ENCODE measurements around the gene SLC38A8. TPM values are rescaled to one million over a fixed set of nuclear protein-coding genes. Genes with fewer than 3 reads are reported as not detected.
A peak's percentile ranks its signal among the peaks of the same experiment; 100 is the strongest.

The SLC38A8 gene
- total RNA-seq, 1 donor from 2014 or later, result not detected

- DNase-seq (ENCODE audit: low read depth), result no peak
These were observed 39.6 kb downstream of the SLC38A8 start for GRCh38 chr16:84003038-84003437.

- no peak for DNase-seq (ENCODE audit: low read depth)
These were observed 40.9 kb downstream of the SLC38A8 start for GRCh38 chr16:84001726-84002125.

- no peak for DNase-seq (ENCODE audit: low read depth)
These were observed 41.5 kb downstream of the SLC38A8 start for GRCh38 chr16:84000989-84001642.

GRCh38 chr16:83998091-83998490, 44.5 kb downstream of the SLC38A8 start:
- DNase-seq (ENCODE audit: low read depth), result no peak

- no peak for DNase-seq (ENCODE audit: low read depth)
These were observed 45.9 kb downstream of the SLC38A8 start for GRCh38 chr16:83996481-83997252.

GRCh38 chr16:83995754-83996153, 46.8 kb downstream of the SLC38A8 start:
- DNase-seq (ENCODE audit: low read depth), result no peak

GRCh38 chr16:83994703-83995102, 47.9 kb downstream of the SLC38A8 start:
- no peak for DNase-seq (ENCODE audit: low read depth)

- peak; percentile 11 for DNase-seq (ENCODE audit: low read depth)
These were observed 48.5 kb downstream of the SLC38A8 start for GRCh38 chr16:83994087-83994486.

GRCh38 chr16:83992624-83993023, 50.0 kb downstream of the SLC38A8 start:
- DNase-seq (ENCODE audit: low read depth), result peak; percentile 67

GRCh38 chr16:83990492-83990891, 52.1 kb downstream of the SLC38A8 start:
- DNase-seq (ENCODE audit: low read depth), result no peak

- DNase-seq (ENCODE audit: low read depth), result no peak
These were observed 53.3 kb downstream of the SLC38A8 start for GRCh38 chr16:83989300-83989699.

- DNase-seq (ENCODE audit: low read depth), result no peak
These were observed 59.1 kb downstream of the SLC38A8 start for GRCh38 chr16:83983491-83983890.

- no peak for DNase-seq (ENCODE audit: low read depth)
These were observed 60.8 kb downstream of the SLC38A8 start for GRCh38 chr16:83981799-83982198.

GRCh38 chr16:83980794-83981193, 61.8 kb downstream of the SLC38A8 start:
- DNase-seq (ENCODE audit: low read depth), result no peak

- no peak for DNase-seq (ENCODE audit: low read depth)
These were observed 63.2 kb downstream of the SLC38A8 start for GRCh38 chr16:83979441-83979840.

- no peak for DNase-seq (ENCODE audit: low read depth)
These were observed 64.1 kb downstream of the SLC38A8 start for GRCh38 chr16:83978401-83978904.

GRCh38 chr16:83977056-83977815, 65.4 kb downstream of the SLC38A8 start:
- no peak for DNase-seq (ENCODE audit: low read depth)

- DNase-seq (ENCODE audit: low read depth), result no peak
These were observed 66.9 kb downstream of the SLC38A8 start for GRCh38 chr16:83975590-83976260.

- DNase-seq (ENCODE audit: low read depth), result no peak
These were observed 68.1 kb downstream of the SLC38A8 start for GRCh38 chr16:83974475-83974874.

GRCh38 chr16:83973581-83974385, 68.8 kb downstream of the SLC38A8 start:
- DNase-seq (ENCODE audit: low read depth), result no peak

Measured in myocyte (in vitro differentiated cells).